Measurements from ENCODE around the gene ZNF443. TPM values are rescaled to one million over a fixed set of nuclear protein-coding genes. Genes with fewer than 3 reads are reported as not detected.
"Not testable (repeated sequence)": the region's sequence is repeated elsewhere in the genome, so short reads cannot be mapped to it uniquely, and the experiment has no call there.

ZNF443 gene
- total RNA-seq (1 to 10 TPM; 4.3 to 4.7 TPM), polyA plus RNA-seq (ENCODE audit: insufficient read length in 6 of 6) (10 to 100 TPM; 14.6 to 25.4 (median 19.7) TPM)
- long read RNA-seq, donor 1, transcript ZNF443-201 (4 exons, 2,663 nt) = major isoform, 10 of 15 reads
- long read RNA-seq, donor 1, partial matches to known transcripts = 5 of 15 reads
- long read RNA-seq, donor 1, other reads (novel, unspliced or antisense) = 0 of 15 reads
- long read RNA-seq, donor 2, partial matches to known transcripts = 0 of 1 reads
- long read RNA-seq, donor 2, other reads (novel, unspliced or antisense) = 0 of 1 reads
- long read RNA-seq, donor 3, transcript ZNF443-201 (4 exons, 2,663 nt) = major isoform, 5 of 5 reads
- long read RNA-seq, donor 3, partial matches to known transcripts = 0 of 5 reads
- long read RNA-seq, donor 3, other reads (novel, unspliced or antisense) = 0 of 5 reads
- long read RNA-seq, donor 4 = 0 reads
- long read RNA-seq, donor 5, transcript ZNF443-201 (4 exons, 2,663 nt) = major isoform, 5 of 5 reads
- long read RNA-seq, donor 5, partial matches to known transcripts = 0 of 5 reads
- long read RNA-seq, donor 5, other reads (novel, unspliced or antisense) = 0 of 5 reads
- long read RNA-seq, donor 6, partial matches to known transcripts = 0 of 2 reads
- long read RNA-seq, donor 6, other reads (novel, unspliced or antisense) = 0 of 2 reads
- long read RNA-seq, donor 7, partial matches to known transcripts = 0 of 2 reads
- long read RNA-seq, donor 7, other reads (novel, unspliced or antisense) = 0 of 2 reads
- long read RNA-seq, donor 8, partial matches to known transcripts = 0 of 2 reads
- long read RNA-seq, donor 8, other reads (novel, unspliced or antisense) = 0 of 2 reads
- long read RNA-seq, donor 9 = 0 reads
- long read RNA-seq, donor 10, partial matches to known transcripts = 0 of 1 reads
- long read RNA-seq, donor 10, other reads (novel, unspliced or antisense) = 1 of 1 reads
- long read RNA-seq, donor 11 = 0 reads
- long read RNA-seq, donor 12, partial matches to known transcripts = 0 of 1 reads
- long read RNA-seq, donor 12, other reads (novel, unspliced or antisense) = 0 of 1 reads

DNA sequence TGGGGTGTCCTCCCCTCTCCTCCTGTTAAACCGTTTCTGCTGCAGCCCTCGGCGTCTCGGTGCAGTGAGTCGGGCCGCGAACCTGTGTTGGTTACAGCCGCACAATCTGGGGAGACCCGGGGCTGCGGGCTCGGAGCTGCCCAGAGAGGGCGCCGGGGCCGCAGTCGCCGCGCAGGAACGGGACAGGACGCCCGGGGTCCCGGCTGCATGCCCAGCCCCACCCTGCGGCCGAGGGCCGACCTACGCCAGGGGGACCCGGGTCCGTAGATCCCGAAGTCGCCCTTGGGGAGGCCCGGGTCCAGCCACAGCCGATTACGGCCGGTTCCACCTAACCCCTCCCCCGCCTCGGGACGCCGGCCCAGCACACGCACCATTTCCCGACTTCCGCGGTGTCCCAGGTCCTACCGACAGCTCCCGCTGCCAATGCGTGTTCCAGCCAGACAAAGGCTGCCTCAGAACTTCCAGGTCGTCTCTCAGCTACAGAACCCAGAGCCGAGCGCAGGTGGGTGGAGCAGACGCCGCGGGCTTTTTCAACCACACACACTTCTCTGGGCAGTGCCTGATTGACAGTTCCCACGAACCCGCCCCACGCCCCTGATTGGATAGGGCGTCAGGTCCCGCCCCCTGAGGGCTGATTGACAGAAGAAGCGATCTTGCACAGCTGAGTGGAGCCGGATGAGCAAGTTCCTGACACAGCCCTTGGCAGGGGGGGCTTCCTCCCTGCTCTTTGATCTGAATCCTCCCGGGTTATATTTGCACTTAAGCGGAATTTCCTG lies at the start of gene ZNF443:
ZNF443 (minus strand) TSS at position 481 of the 776 bp plus-strand sequence; CDS start at position 374, 107 bp downstream.
- intact Hi-C loops (cut with DNase I) = no loop called here
- Histone ChIP-seq H3K27ac (peak within 1 kb of the TSS; percentile 59 to 82), H3K4me1 (peaks cover 0 to 7% of the 10 kb centered on the region in 2 donors), H3K27me3 (no peaks in the 10 kb centered on the region), H3K36me3 (no peaks in the 10 kb centered on the region), H3K4me3 (peak within 1 kb of the TSS; percentile 69 to 79), H3K9me3 (peaks cover 0 to 8% of the 10 kb centered on the region in 2 donors)
- peak; percentile 98 for ATAC-seq
- TF ChIP-seq, protein P1, sequence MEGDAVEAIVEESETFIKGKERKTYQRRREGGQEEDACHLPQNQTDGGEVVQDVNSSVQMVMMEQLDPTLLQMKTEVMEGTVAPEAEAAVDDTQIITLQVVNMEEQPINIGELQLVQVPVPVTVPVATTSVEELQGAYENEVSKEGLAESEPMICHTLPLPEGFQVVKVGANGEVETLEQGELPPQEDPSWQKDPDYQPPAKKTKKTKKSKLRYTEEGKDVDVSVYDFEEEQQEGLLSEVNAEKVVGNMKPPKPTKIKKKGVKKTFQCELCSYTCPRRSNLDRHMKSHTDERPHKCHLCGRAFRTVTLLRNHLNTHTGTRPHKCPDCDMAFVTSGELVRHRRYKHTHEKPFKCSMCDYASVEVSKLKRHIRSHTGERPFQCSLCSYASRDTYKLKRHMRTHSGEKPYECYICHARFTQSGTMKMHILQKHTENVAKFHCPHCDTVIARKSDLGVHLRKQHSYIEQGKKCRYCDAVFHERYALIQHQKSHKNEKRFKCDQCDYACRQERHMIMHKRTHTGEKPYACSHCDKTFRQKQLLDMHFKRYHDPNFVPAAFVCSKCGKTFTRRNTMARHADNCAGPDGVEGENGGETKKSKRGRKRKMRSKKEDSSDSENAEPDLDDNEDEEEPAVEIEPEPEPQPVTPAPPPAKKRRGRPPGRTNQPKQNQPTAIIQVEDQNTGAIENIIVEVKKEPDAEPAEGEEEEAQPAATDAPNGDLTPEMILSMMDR (IDR thresholded peaks at IDR 0.05) = no peak
- peak; percentile 96 to 98 (median 98) for DNase-seq

DNA sequence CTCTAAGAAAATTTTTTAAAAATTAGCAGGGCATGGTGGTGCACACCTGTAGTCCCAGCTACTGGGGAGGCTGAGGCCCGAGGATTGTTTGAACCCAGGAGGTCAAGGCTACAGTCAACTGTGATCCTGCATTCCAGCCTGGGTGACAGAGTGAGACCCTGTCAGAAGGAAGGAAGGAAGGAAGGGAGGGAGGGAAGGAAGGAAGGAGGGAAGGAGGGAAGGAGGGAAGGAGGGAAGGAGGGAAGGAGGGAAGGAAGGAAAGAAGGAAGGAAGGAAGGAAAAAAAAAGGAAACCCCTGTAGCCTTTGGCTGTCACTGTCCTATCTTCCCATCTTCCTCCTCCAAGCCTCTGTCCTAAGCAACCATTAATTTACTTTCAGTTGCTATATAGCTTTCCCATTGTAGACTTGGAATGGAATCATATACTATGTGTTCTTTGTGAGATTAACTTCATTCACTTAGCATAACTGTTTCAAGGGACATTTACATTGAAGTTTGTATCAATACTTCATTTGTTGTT lies 45.5 kb upstream of the ZNF443 start:
- H3K27me3 ChIP-seq; ATAC-seq; H3K4me3 ChIP-seq; H3K27ac ChIP-seq; intact Hi-C loops (cut with DNase I); H3K36me3 ChIP-seq; H3K9me3 ChIP-seq; DNase-seq: not testable (repeated sequence)
- H3K4me1 ChIP-seq = peaks cover 6 to 26% of the 10 kb centered on the region in 2 donors

DNA sequence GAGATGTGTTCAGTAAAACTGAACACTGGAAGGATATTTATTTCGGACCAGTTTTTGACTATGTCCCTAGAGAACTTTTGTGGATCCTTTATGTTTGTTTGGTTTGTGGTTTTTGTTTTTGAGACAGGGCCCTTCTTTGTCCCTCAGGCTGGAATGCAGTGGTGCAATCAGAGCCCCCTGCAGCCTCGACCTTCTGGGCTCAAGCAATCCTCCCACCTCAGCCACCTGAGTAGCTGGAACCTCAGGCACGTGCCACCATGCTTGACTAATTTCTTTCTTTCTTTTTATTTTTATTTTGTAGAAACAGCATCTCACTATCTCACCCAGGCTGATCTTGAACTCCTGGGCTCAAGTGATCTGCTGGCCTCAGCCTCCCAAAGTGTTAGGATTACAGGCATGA lies 44.8 kb upstream of the ZNF443 start:
- TF ChIP-seq, protein P1 (IDR thresholded peaks at IDR 0.05) = no peak
- Histone ChIP-seq H3K4me1 (peaks cover 6 to 26% of the 10 kb centered on the region in 2 donors), H3K27me3 (no peaks in the 10 kb centered on the region), H3K27ac (no peak overlapping the region), H3K36me3 (no peaks in the 10 kb centered on the region), H3K9me3 (no peaks in the 10 kb centered on the region), H3K4me3 (no peak overlapping the region)
- DNase-seq (no peak), ATAC-seq (no peak)
- intact Hi-C loops (cut with DNase I) = no loop called here

DNA sequence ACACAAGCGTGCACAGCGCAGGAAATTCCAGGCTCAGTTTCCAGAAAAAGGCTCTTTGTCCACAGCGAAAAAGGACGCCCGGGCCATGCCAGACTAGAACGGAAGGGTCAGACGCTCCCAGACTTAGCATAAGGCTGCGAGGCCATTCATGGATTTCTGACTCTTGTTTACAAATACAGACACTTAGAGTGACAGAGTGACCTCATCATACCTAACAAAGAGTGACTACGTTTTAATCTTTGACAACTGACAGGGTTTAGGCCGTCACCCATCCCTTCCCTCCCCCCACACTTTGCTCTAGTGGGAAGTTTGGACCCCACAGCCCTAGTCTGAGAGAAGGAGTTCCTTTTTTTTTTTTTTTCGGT lies 44.2 kb upstream of the ZNF443 start:
- no peaks in the 10 kb centered on the region for H3K27me3 ChIP-seq
- TF ChIP-seq, protein P1 (IDR thresholded peaks at IDR 0.05) = no peak
- intact Hi-C loops (cut with DNase I) = no loop called here
- H3K4me3 ChIP-seq = peak overlapping the region; percentile 79 to 86
- peak overlapping the region; percentile 52 to 62 for H3K27ac ChIP-seq
- peak; percentile 65 for ATAC-seq
- peaks cover 6 to 26% of the 10 kb centered on the region in 2 donors for H3K4me1 ChIP-seq
- no peaks in the 10 kb centered on the region for H3K36me3 ChIP-seq
- H3K9me3 ChIP-seq = no peaks in the 10 kb centered on the region
- no peak for DNase-seq
